ENCODE data around the gene ADAR. TPM values are rescaled to one million over a fixed set of nuclear protein-coding genes. Genes with fewer than 3 reads are reported as not detected.
A peak's percentile ranks its signal among the peaks of the same experiment; 100 is the strongest.

The ADAR gene
- total RNA-seq, 1 experiment from 2014 or later = 190 TPM

DNA sequence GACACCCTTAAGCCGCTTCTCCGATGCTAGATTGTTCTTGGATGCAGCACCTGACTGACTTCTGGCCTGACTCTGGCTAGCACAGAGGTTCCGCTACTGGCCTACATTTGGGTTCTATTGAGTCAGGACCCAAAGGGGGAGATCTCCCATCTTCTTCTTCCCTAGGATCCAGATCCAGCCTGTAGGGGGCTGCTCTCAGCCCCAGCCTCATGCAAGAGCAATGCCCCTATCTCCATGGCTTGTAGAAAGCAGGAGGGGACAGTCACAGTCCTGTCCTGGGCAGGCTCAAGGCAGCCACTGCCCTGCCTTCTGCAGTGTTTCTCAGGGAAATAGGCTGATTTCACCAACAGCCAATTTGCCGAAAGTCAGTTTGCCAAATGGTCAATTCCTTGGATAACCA is 6.3 kb upstream of the ADAR start:
- ChIA-PET CTCF (no interaction called here), POLR2A (no interaction called here)
- intact Hi-C loops (cut with micrococcal nuclease; ENCODE audit: unreplicated experiment) = no loop called here
- Histone ChIP-seq H3K27me3 (replicated peaks; ENCODE audit: control insufficient read depth, insufficient read depth, low read length) (no peaks in the 10 kb centered on the region), H3K36me3 (ENCODE audit: control insufficient read depth, insufficient read depth, low read length) (no peaks in the 10 kb centered on the region), H3K4me1 (peaks cover 24% of the 10 kb centered on the region), H3K9me3 (no peaks in the 10 kb centered on the region), H3K4me3 (ENCODE audit: low read depth, low read length) (no peak overlapping the region)
- TF ChIP-seq, protein P1, sequence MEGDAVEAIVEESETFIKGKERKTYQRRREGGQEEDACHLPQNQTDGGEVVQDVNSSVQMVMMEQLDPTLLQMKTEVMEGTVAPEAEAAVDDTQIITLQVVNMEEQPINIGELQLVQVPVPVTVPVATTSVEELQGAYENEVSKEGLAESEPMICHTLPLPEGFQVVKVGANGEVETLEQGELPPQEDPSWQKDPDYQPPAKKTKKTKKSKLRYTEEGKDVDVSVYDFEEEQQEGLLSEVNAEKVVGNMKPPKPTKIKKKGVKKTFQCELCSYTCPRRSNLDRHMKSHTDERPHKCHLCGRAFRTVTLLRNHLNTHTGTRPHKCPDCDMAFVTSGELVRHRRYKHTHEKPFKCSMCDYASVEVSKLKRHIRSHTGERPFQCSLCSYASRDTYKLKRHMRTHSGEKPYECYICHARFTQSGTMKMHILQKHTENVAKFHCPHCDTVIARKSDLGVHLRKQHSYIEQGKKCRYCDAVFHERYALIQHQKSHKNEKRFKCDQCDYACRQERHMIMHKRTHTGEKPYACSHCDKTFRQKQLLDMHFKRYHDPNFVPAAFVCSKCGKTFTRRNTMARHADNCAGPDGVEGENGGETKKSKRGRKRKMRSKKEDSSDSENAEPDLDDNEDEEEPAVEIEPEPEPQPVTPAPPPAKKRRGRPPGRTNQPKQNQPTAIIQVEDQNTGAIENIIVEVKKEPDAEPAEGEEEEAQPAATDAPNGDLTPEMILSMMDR (IDR thresholded peaks at IDR 0.05; ENCODE audit: insufficient read depth in 1 of 2, low read depth in 1 of 2, low read length in 1 of 2, severe bottlenecking in 1 of 2, unreplicated experiment in 1 of 2) = peak in 1 of 2 experiments; percentile 11
- Mint-ChIP-seq H3K27ac (ENCODE audit: unreplicated experiment) (no peak overlapping the region), H3K27me3 (ENCODE audit: insufficient read depth, unreplicated experiment) (no peaks in the 10 kb centered on the region), H3K4me1 (ENCODE audit: low read depth, unreplicated experiment) (peaks cover 22% of the 10 kb centered on the region), H3K4me3 (ENCODE audit: unreplicated experiment) (no peak overlapping the region), H3K9me3 (ENCODE audit: unreplicated experiment) (no peaks in the 10 kb centered on the region), H3K36me3 (ENCODE audit: insufficient read depth, unreplicated experiment) (peaks cover 5% of the 10 kb centered on the region)
- BruUV-seq (replicated peaks) = no TSS peak
- no peak for DNase-seq

DNA sequence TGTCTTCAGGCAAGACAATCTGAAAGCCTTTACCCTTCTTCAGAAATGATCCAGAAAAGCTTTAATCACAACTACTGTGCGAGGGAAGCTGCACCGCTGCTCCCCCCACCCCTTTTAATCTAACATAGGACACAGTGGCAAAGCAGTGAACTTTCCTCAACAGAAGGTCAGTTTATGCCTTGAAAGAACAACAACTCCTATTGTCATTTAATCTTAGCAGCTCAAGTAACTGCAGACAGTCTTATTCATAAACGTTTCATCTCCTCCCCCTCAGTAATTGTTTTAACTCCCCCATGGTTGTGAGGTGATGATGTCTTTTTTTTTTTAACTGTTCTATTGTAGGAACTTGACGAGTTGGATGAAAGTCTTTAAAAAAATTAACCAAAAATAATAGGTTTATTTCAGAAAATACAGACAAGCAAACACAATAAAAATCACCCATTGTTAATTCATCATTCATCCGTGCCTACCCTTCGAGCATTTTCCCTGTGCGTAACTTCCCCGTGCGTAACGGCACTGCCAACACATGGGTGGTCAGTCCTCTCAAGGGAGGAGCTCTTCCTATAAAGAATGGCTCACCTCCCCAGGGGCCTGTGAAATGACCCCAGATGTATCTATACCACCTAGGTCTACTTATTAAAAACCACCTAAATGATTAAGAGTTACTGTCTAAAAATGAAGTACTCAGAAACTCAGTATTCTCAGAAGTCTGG is 3.3 kb upstream of the ADAR start:
- peaks cover 21% of the 10 kb centered on the region for H3K36me3 Mint-ChIP-seq (ENCODE audit: insufficient read depth, unreplicated experiment)
- POLR2A ChIA-PET = no interaction called here
- DNase-seq = no peak
- no peaks in the 10 kb centered on the region for H3K27me3 Mint-ChIP-seq (ENCODE audit: insufficient read depth, unreplicated experiment)
- no peak overlapping the region for H3K4me3 Mint-ChIP-seq (ENCODE audit: unreplicated experiment)
- H3K4me3 ChIP-seq (ENCODE audit: low read depth, low read length) = no peak overlapping the region
- no peaks in the 10 kb centered on the region for H3K9me3 Mint-ChIP-seq (ENCODE audit: unreplicated experiment)
- no peaks in the 10 kb centered on the region for H3K9me3 ChIP-seq
- intact Hi-C loops (cut with micrococcal nuclease; ENCODE audit: unreplicated experiment) = no loop called here
- no peaks in the 10 kb centered on the region; the same call in 1 of the 2 replicates for H3K36me3 ChIP-seq (ENCODE audit: control insufficient read depth, insufficient read depth, low read length)
- no TSS peak for BruUV-seq (replicated peaks)
- TF ChIP-seq, protein P1 (IDR thresholded peaks at IDR 0.05; ENCODE audit: insufficient read depth in 1 of 2, low read depth in 1 of 2, low read length in 1 of 2, severe bottlenecking in 1 of 2, unreplicated experiment in 1 of 2) = no peak
- H3K27ac Mint-ChIP-seq (ENCODE audit: unreplicated experiment) = no peak overlapping the region
- peaks cover 14% of the 10 kb centered on the region for H3K4me1 ChIP-seq
- H3K4me1 Mint-ChIP-seq (ENCODE audit: low read depth, unreplicated experiment) = peaks cover 29% of the 10 kb centered on the region
- H3K27me3 ChIP-seq (replicated peaks; ENCODE audit: control insufficient read depth, insufficient read depth, low read length) = no peaks in the 10 kb centered on the region
- CTCF ChIA-PET = no interaction called here

DNA sequence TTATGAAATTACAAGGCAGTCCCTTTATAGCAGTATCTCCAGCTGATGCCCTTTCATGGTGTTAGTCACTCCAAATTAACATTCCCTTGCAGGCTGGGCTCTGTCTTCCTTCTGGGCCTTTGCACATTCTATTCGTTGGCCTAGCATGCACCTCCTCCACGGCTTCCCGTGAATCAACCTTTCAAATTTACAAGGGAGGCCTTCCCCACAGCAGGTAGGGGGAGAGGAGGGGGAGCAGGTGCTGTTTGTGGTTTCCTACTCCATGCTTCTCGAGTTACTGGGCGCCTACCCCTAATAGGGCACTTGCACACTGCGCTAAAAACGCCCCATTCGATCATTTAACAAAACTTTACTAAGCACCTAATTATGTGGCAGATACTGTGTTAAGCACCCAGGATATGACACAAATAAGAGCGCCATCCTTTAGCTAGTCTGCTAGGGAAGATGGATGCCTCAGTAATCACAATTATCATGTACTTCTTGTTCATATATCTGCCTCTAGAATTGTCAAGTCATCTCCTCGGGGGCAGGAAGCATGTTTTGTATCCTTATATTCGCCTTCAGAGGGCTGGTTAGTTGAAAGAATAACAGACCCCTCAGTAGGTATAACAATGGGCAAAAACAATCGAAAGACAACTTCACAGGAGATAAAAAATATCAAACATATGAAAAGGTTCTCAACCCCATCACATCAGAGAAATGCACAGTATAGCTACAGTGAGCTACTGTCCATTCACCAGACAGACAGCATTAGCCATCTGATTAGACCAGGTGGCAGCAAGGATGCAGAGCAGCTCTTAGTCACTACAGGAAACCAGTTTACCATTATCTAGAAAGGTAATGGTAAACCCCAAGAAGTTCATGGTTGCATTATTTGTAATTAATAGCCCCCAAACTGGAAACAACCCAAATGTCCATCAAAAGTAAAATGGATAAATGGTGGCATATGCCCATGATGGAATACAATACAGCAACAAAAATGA is 1.7 kb upstream of the ADAR start:
- Histone ChIP-seq H3K36me3 (ENCODE audit: control insufficient read depth, insufficient read depth, low read length) (no peaks in the 10 kb centered on the region; the same call in 1 of the 2 replicates), H3K4me1 (peaks cover 7% of the 10 kb centered on the region), H3K9me3 (no peaks in the 10 kb centered on the region), H3K27me3 (replicated peaks; ENCODE audit: control insufficient read depth, insufficient read depth, low read length) (no peaks in the 10 kb centered on the region), H3K4me3 (ENCODE audit: low read depth, low read length) (peak overlapping the region; percentile 54)
- Mint-ChIP-seq H3K27ac (ENCODE audit: unreplicated experiment) (peak overlapping the region; percentile 89), H3K4me1 (ENCODE audit: low read depth, unreplicated experiment) (peaks cover 31% of the 10 kb centered on the region), H3K9me3 (ENCODE audit: unreplicated experiment) (no peaks in the 10 kb centered on the region), H3K36me3 (ENCODE audit: insufficient read depth, unreplicated experiment) (peaks cover 30% of the 10 kb centered on the region), H3K4me3 (ENCODE audit: unreplicated experiment) (peak overlapping the region; percentile 88), H3K27me3 (ENCODE audit: insufficient read depth, unreplicated experiment) (no peaks in the 10 kb centered on the region)
- DNase-seq = no peak
- TF ChIP-seq, protein P1 (IDR thresholded peaks at IDR 0.05; ENCODE audit: insufficient read depth in 1 of 2, low read depth in 1 of 2, low read length in 1 of 2, severe bottlenecking in 1 of 2, unreplicated experiment in 1 of 2) = no peak
- ChIA-PET POLR2A (no interaction called here), CTCF (no interaction called here)
- intact Hi-C loops (cut with micrococcal nuclease; ENCODE audit: unreplicated experiment) = no loop called here
- BruUV-seq (replicated peaks) = no TSS peak
